Measurements from ENCODE around the gene SORL1. TPM values are rescaled to one million over a fixed set of nuclear protein-coding genes. Genes with fewer than 3 reads are reported as not detected.
"Not testable (repeated sequence)": the region's sequence is repeated elsewhere in the genome, so short reads cannot be mapped to it uniquely, and the experiment has no call there.

SORL1 gene
- total RNA-seq, 1 experiment from 2014 or later: 37.6 TPM

DNA sequence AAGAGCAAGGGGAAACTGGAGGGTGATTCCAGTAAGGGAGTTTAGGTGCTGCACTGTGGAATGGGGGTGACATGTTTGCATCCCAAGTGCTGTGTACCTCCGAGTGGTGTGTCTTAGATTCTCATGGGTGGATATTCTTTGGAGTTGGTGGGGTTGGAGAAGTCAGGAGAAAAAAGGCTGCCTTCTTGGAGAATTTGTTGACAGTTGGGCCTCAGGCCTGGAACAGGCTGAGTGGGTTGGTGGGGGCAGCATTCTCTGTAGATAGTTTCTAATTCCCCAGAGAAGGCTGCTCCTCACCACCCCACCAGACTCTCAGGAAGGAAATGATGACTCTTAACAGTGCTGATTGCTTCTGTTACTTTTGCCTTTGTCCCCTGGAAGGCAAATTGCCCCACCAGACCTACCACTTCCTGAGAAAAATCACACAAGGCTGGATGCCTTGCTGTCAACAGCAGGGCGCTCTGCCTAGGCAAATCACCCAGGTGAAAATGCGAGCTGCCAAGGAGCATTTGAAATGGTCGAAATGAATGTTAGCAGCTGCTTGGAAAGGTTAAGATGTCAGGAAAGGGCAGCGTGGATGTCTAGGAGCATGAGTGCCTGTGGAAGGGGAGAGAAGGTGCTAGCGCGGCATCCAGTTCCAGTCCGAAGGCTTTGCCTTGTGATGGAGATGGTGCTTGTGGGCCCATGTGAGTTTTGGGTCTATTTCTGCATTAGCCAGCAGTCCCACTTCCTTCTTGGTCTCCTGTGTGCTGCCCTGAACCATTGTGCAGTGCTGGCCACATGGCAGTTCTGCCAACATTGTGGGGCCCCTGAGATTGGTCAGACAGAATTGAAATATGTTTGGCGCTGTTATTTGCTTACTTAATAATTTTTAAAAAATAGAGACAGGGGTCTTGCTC, 30.4 kb downstream of the SORL1 start:
- in situ Hi-C loops (cut with HindIII; ENCODE audit: low pct_unique_long_range_greater_than_20kb, low sequenced_read_pairs): no loop called here
- peak; percentile 18 for DNase-seq (ENCODE audit: low read depth, low spot score)

DNA sequence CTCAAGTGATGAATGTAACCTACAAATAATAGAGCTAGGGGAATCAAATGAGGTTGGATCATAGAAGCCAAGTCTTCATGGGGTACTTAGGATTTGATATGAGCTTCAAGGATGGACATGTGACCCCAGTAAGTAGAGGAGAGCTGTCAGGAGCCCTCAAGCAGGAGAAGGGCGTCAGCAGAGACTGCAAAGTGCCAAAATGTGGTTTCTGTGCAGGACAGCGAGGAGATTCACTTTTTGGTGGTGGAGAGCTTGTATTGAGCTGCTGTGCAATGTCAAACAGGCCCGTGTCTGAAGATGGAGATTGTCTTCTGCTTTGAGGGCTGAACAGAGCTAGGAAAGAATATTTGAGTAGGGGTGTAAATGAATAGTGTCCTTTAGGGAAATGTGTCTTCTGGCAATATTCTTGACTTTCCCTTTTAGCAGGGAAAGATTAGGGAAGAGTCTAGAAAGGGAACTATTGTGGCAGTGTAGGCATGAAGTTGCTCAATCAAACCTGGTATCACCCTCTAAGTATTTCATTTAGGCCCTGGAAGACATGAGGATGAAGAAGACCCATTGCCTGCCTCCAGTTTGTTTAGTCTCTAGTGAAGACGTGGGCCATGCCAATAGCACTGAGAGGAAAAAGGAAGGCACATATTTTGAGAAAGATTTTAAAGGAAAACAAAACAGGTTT, 31.8 kb downstream of the SORL1 start:
- no peak for DNase-seq (ENCODE audit: low read depth, low spot score)
- in situ Hi-C loops (cut with HindIII; ENCODE audit: low pct_unique_long_range_greater_than_20kb, low sequenced_read_pairs): no loop called here

DNA sequence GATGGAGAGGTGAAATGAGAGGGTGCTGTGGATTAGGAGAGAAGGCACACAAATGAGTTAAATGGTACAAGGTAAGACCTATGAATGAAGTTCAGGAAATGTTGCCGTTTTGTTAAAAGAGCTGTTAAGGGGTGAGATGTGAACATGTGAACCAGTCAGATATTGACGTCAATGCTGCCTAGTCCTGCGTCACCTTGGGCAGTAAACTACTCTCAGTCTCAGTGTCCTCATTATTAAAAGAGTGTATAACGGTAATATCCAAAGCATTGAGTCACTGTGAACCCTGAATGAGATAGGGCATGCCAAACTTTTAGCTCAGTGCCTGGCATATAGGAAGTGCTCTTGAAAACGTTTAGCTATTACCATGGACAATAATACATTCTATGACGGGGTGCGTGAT, 33.1 kb downstream of the SORL1 start:
- in situ Hi-C loops (cut with HindIII; ENCODE audit: low pct_unique_long_range_greater_than_20kb, low sequenced_read_pairs): no loop called here

DNA sequence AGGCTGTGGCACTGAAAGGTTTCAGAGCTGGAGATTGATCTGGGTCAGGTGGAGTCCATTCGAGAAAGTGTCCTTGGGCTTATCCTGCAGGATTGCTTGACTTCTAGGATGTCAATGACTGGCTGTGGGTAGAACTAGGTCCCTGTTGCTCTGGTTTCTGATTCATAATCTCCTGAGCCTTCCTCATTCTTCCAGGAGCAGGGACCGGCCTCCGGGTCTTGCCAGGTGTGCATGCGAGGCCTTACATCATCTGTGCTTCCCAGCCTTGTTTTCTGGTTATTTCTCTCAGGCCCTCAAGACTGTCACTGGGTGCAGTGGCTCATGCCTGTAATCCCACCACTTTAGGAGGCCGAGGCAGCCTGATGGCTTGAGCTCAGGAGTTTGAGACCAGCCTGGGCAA, 33.9 kb downstream of the SORL1 start:
- in situ Hi-C loops (cut with HindIII; ENCODE audit: low pct_unique_long_range_greater_than_20kb, low sequenced_read_pairs): no loop called here
- DNase-seq (ENCODE audit: low read depth, low spot score): no peak

More for the DNA sequence above, 33.1 kb downstream of the SORL1 start:
- peak; percentile 93 for DNase-seq (ENCODE audit: low read depth, low spot score)

DNA sequence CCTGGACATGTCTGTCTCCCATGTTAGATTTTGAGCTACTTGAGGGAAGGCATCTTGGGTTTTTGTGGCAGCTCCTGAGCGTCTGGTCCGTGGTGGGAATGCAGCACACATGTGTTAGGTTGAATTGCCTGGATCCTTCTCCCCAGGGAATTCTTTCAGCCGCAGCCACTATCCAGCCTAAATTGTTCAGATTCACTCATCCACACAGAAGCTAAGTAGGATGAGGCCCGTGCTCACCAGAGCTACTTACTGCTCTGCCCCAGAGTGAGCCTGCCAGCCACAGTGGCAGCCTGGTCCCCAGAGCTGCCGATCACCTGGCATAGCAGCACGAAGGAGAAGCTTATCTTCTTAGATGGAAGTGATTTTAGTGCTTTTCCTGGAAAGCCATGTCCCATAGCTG, 35.1 kb downstream of the SORL1 start:
- in situ Hi-C loops (cut with HindIII; ENCODE audit: low pct_unique_long_range_greater_than_20kb, low sequenced_read_pairs): no loop called here
- DNase-seq (ENCODE audit: low read depth, low spot score): no peak

DNA sequence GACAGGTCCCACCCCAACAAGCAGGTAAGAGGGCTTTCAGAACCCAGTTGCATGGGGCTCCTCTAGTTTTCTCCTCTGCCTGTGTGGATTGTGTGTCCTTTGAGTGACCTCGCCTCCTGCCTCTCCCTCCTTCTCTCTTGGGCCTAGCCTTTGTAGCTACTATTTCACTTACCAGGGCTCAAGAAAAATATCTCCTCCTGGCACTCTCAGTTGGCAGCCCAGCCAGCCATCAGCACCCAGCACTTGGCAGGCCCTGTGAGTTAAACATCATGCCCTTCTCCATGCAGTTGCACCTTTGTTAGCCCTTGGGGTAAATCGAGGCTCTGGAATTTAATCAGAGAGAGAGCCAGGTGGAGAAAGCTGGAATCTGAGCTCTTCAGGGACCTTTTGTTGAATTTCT, 36.1 kb downstream of the SORL1 start:
- in situ Hi-C loops (cut with HindIII; ENCODE audit: low pct_unique_long_range_greater_than_20kb, low sequenced_read_pairs): no loop called here
- no peak for DNase-seq (ENCODE audit: low read depth, low spot score)

DNA sequence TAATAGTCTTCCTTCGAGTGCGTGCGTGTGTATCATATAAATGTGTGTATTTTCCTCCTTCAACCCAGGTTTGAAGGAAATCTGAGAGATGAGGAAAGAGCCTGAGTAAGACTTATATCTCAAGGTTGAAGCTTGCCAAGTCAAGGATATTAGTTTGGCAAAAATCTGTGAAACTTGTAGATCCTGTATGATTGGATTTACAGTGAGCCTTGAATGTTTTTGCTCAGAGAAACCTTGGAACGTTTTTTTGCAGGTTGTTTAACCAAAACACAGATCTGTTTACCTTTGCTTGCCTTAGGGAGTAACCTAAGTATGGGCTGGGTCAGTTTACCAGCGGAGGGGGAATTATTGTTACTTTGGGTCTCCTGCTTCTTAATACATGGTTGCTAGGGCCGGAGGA, 36.5 kb downstream of the SORL1 start:
- no peak for DNase-seq (ENCODE audit: low read depth, low spot score)
- in situ Hi-C loops (cut with HindIII; ENCODE audit: low pct_unique_long_range_greater_than_20kb, low sequenced_read_pairs): no loop called here

DNA sequence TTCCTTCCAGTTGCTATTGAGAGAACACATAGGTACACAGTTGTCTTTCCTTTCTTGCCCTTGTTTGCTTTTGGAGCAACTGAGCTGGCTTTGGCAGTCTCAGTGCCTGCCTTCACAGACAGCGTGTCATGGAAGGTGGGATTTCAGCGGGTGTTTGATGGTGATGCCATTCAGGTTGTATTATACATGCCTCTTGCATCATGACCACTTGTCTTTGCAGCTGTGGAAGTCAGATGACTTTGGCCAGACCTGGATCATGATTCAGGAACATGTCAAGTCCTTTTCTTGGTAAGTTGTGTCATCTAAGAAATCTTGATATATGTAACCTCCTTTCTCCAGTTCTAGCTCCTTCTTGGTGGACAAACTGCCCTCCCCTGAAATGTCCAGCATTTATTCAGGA, 37.7 kb downstream of the SORL1 start:
- DNase-seq (ENCODE audit: low read depth, low spot score): no peak
- in situ Hi-C loops (cut with HindIII; ENCODE audit: low pct_unique_long_range_greater_than_20kb, low sequenced_read_pairs): no loop called here

DNA sequence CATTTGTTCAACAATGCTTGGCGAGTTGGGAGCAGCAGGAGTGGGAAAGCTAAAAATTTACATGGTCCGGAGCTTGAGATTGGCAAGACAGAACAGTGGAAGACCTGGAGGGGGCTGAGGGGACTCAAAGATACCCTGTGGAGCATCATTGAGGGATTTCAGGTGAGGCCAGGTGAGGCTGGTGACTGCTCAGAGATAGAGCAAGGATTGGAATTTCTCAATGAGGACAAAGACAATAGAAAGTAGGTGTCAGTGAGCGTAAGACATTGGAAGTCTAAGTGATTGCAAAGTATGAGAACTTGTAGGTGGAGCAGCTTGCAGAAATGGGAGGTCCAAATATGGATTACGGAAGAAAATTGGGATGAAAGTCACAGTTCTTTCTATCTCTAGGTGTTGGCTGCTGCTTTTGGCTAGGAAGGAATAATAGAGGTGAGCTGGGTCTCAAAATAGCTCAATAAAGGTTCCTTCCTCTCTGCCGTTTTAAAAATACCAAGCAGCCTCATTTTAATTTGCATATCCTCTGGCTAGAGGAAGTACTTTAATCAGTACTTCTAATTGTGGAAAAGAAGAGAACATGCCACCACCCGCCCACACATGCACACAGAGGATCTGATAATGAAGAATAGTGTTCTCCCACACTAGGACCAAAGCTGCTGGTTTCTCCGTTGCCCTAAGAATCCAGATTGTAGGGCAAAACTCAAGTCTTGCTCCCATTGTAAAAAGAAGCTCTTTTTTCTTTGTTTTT, 42.4 kb downstream of the SORL1 start:
- in situ Hi-C loops (cut with HindIII; ENCODE audit: low pct_unique_long_range_greater_than_20kb, low sequenced_read_pairs): no loop called here

DNA sequence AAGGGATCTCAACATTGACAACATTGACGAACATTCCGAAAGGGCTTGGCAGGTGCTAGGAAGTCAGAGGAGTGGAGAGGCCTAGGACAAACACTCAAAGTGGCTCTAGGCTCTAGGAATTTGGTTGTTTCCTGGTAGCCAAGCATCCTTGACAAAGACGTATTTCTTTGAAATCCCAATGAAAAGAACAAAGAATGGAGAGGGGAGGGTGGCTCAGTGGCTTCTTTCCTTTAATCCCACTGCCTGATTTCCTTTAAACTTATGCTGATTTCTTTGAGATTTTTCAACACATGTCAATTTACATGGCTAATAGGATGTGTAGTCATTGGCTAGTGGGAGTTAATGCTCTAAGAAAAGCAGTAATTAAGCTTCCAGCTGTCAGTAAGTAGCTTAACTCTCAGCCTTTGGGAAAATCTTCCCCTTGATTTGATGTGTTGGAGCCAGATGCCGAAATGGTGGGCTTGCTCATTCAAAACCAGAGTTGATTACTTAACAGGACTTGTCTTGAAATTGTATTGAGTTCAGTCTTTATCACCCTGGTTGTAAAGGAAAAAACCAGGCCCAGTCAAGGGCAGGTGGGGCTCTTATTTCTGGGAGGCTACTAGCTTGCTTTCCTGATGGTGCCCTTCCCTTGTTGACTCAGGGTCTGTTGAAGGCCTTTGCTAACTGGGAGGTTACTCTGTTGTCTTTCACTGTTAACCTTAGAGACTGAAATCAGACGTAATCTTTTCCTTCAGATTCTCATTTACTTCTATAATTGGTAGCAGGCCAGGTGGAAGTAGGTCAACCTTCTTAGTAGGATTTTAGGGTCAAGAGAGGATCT, 45.3 kb downstream of the SORL1 start:
- in situ Hi-C loops (cut with HindIII; ENCODE audit: low pct_unique_long_range_greater_than_20kb, low sequenced_read_pairs): no loop called here
- no peak for DNase-seq (ENCODE audit: low read depth, low spot score)

More for the DNA sequence above, 42.4 kb downstream of the SORL1 start:
- no peak for DNase-seq (ENCODE audit: low read depth, low spot score)

DNA sequence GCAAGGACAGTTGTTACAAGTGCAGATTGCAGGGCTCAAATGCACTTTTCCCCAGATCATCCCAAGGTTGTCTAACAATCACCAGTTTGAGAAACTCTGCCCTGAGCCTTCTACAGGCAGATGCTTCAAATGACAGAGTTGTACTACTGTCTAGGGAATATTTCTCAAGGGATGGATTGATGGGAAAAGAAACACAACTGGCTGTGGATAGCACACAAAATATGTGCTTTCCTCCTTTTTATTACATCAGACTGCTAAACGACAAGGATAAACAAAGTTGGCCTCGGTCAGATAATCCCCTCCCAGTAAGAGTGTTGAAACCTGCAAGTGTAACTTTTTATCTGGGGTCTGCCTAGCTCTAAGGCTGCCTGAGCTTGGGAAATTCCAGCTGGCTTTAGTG, 47.3 kb downstream of the SORL1 start:
- no peak for DNase-seq (ENCODE audit: low read depth, low spot score)
- in situ Hi-C loops (cut with HindIII; ENCODE audit: low pct_unique_long_range_greater_than_20kb, low sequenced_read_pairs): no loop called here

DNA sequence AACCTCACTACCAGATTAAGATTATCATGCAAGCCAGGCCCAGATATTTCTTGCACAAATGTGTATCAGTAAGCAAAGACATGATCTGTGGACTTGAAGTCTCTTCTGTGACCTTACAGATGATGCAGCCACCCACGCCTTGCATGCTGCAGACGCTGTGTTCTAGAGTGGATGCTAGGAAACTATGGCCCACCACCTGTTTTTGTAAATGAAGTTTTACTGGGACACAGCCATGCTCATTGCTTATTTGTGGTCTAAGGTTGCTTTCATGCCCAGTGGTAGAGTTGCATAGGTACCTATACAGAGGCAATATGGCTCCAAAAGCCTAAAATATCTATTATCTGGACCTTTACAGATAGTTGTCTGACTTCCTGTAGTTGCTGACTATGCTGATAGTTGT, 48.2 kb downstream of the SORL1 start:
- in situ Hi-C loops (cut with HindIII; ENCODE audit: low pct_unique_long_range_greater_than_20kb, low sequenced_read_pairs): no loop called here
- DNase-seq (ENCODE audit: low read depth, low spot score): no peak

DNA sequence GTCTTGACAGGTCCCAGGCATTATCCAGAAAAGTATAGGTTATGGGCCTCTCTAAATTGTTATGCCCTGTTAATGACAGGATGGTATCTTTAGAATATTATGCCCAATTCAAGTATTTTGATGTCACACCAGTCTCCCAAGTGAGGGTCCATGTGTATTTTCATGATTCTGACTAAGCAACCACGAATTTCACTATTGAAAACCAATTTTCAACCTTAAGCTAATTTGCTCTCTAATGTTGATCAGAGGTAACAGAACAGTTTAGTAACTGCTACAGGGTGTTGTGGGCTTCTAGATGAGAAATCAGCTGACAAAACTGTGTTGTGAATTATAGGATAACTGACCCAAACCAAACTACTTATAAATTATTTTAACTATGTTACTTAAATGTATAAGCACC, 48.6 kb downstream of the SORL1 start:
- no peak for DNase-seq (ENCODE audit: low read depth, low spot score)
- in situ Hi-C loops (cut with HindIII; ENCODE audit: low pct_unique_long_range_greater_than_20kb, low sequenced_read_pairs): no loop called here

DNA sequence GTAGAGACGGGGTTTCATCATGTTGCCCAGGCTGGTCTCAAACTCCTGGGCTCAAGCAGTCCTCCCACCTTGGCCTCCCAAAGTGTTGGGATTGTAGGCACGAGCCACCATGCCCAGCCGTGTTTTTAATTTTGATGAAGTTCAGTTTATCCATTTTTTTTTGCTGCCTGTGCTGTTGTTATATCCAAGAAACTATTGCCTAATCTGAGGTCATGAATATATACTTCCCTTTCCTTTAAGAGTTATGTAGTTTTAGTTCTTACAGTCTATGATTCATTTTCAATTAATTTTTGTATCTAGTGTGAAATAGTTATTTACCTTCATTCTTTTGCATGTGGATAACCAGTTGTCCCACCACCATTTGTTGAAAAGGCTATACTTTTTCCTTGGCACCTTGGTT, 50.9 kb downstream of the SORL1 start:
- DNase-seq (ENCODE audit: low read depth, low spot score): no peak
- in situ Hi-C loops (cut with HindIII; ENCODE audit: low pct_unique_long_range_greater_than_20kb, low sequenced_read_pairs): no loop called here

DNA sequence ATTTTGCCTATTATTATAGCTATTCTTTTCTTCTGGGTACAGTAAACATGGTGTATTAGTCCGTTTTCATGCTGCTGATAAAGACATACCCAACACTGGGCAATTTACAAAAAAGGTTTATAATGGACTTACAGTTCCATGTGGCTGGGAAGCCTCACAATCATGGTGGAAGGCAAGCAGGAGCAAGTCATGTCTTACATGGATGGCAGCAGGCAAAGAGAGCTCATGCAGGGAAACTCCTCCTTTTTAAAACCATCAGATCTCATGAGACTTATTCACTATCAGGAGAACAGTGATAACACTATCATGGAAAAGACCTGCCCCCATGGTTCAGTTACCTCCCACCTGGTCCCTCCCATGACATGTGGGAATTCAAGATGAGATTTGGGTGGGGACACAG, 54.1 kb downstream of the SORL1 start:
- in situ Hi-C loops (cut with HindIII; ENCODE audit: low pct_unique_long_range_greater_than_20kb, low sequenced_read_pairs); DNase-seq (ENCODE audit: low read depth, low spot score): not testable (repeated sequence)

DNA sequence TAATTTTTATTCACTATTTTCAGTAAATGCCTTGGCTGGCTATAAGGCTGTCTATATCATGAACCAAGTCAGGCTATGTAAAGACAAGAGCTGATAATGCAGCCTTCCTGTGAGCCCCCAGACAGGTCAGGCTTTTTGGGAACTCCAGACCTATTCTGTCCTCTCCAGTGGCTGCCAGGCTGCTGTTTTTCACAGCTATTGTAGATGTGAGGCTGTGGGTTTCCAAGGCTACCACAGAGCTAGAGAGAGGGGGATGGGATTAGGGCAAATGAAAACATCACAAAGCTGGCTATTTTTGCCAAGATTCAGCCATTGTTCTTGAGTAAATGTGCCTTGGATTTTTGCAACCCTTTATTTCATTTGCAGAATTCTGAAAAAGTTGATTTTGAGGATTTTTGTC, 56.3 kb downstream of the SORL1 start:
- in situ Hi-C loops (cut with HindIII; ENCODE audit: low pct_unique_long_range_greater_than_20kb, low sequenced_read_pairs): no loop called here
- DNase-seq (ENCODE audit: low read depth, low spot score): no peak

DNA sequence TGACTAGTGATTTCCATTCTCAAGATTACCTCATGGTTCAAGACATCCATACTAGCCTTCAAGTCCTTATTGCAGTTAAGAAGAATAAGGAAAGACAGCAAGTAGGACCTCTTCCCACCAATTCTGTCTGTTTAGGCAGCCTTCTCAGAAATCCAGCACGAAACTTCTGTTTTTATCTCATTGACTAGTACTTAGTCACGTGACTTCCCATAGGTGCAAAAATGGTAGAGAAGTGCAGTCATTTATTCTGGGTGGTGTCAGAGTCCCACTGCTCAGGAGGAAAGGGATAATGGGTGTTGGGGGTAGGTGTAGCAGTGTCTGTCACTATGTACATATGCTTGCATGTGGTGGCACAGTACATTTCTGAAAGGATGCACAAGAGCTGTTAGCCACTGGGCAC, 58.3 kb downstream of the SORL1 start:
- no peak for DNase-seq (ENCODE audit: low read depth, low spot score)
- in situ Hi-C loops (cut with HindIII; ENCODE audit: low pct_unique_long_range_greater_than_20kb, low sequenced_read_pairs): no loop called here

Data from SK-MEL-5 (cell line).